K562 (cell line): ENCODE measurements around the gene CCDC27. TPM values are rescaled to one million over a fixed set of nuclear protein-coding genes. Genes with fewer than 3 reads are reported as not detected.
A peak's percentile ranks its signal among the peaks of the same experiment; 100 is the strongest.

Source experiments
- E2F6 ChIP-seq, 2 experiments: IDR thresholded peaks; 2 replicates each; pipeline ENCODE4 v1.6.1; 2011; ENCODE audit warnings: borderline replicate concordance in 1 of 2, control low read depth in 1 of 2, low read depth in 1 of 2, low read length in 1 of 2, mild to moderate bottlenecking in 1 of 2, mixed read lengths in 1 of 2, moderate library complexity in 1 of 2; ENCODE audit not compliant: insufficient read depth in 1 of 2, insufficient read length in 1 of 2, poor library complexity in 1 of 2, severe bottlenecking in 1 of 2; ENCODE audit errors: extremely low read depth in 1 of 2
- FOXM1 ChIP-seq, 2 experiments: fragments of 450-650 bp in 1 of 2; sonication (generic) in 1 of 2; formaldehyde crosslinking in 1 of 2; IDR thresholded peaks; 2 replicates each; pipeline versions ENCODE4 v1.6.1 to v1.9.0; 2017 to 2022; ENCODE audit warnings: low read depth in 2 of 2, mild to moderate bottlenecking in 2 of 2, missing genetic modification reagents in 1 of 2, moderate library complexity in 1 of 2
- LCOR ChIP-seq: sonication (generic); formaldehyde crosslinking; IDR thresholded peaks from 2 replicates; pipeline ENCODE4 v1.8.0; 2022; ENCODE audit warnings: mild to moderate bottlenecking, missing genetic modification reagents
- MYC ChIP-seq, 2 experiments: fragments of 250-450 bp in 1 of 2; sonication (Bioruptor Pico) in 1 of 2; IDR thresholded peaks; 2 replicates each; pipeline versions ENCODE4 v1.5.1 to v1.6.1; 2012 to 2021; ENCODE audit warnings: low read depth in 2 of 2, borderline replicate concordance in 1 of 2, improper control_type of control experiment in 1 of 2, low read length in 1 of 2, mild to moderate bottlenecking in 1 of 2, moderate library complexity in 1 of 2
- NFIC ChIP-seq: fragments of 450-650 bp; IDR thresholded peaks from 2 replicates; pipeline ENCODE4 v1.6.1; 2017; ENCODE audit warnings: mild to moderate bottlenecking, inconsistent platforms
- NONO ChIP-seq, 2 experiments: fragments of 200-400 bp in 1 of 2; fragments of 450-650 bp in 1 of 2; formaldehyde crosslinking in 1 of 2; IDR thresholded peaks; 2 replicates each; pipeline ENCODE4 v1.6.1; 2017; ENCODE audit warnings: low read depth in 2 of 2, mild to moderate bottlenecking in 2 of 2, moderate library complexity in 2 of 2, low read length in 1 of 2
- PCBP1 ChIP-seq: fragments of 200-400 bp; formaldehyde crosslinking; IDR thresholded peaks from 2 replicates; pipeline ENCODE4 v1.6.1; 2018; ENCODE audit warnings: mild to moderate bottlenecking, low read depth, low read length; ENCODE audit not compliant: poor library complexity, severe bottlenecking
- ZNF592 ChIP-seq: fragments of 450-650 bp; IDR thresholded peaks from 2 replicates; pipeline ENCODE4 v1.6.1; 2017; ENCODE audit warnings: antibody characterized with exemption, mild to moderate bottlenecking
- polyA plus RNA-seq, 8 experiments: library from polyadenylated mRNA; depleted of rRNA in 4 of 8; stranded (reverse) in 5 of 8; unstranded in 3 of 8; fragments of >200 nt; fragmentation: Nextera tagmentation in 2 of 8; fragmentation: Illumina TruSeq in 1 of 8; extraction: Ambion mirVana in 2 of 8; extraction: Trizol in 1 of 8; gene quantifications; 2 replicates each; pipeline versions ENCODE4 v1.2.1 to v1.2.3, GENCODE V29; 2011 to 2014; ENCODE audit warnings: inconsistent platforms in 1 of 8, missing spikeins in 1 of 8
- total RNA-seq, 7 experiments: library from RNA; depleted of rRNA in 6 of 7; stranded (reverse); fragments of >200 nt in 6 of 7; fragmentation: Illumina TruSeq in 2 of 7; extraction: Trizol in 2 of 7; gene quantifications; 2 replicates each; pipeline versions ENCODE4 v1.2.1 to v1.2.3, GENCODE V29; 2011 to 2021; ENCODE audit warnings: low replicate concordance in 1 of 7
- TF ChIP-seq, protein P1 (sequence below): IDR thresholded peaks from 2 replicates; pipeline ENCODE4 v1.6.1; 2014; ENCODE audit warnings: antibody characterized with exemption
- TF ChIP-seq, protein P2 (sequence below): sonication (generic); formaldehyde crosslinking; IDR thresholded peaks from 2 replicates; pipeline ENCODE4 v1.4.0; 2020; ENCODE audit warnings: mild to moderate bottlenecking, missing genetic modification reagents
- TF ChIP-seq, protein P3 (sequence below): IDR thresholded peaks from 2 replicates; pipeline ENCODE4 v1.6.1; 2011; ENCODE audit warnings: borderline replicate concordance, low read depth, mild to moderate bottlenecking, moderate library complexity, low read length; ENCODE audit not compliant: insufficient read depth, poor library complexity, severe bottlenecking

Gene CCDC27
- total and polyA plus RNA-seq, 9 of the 15 experiments (the other 6 are each of a cell fraction or from before 2014, with no cell fraction given): 0.01 to 0.04 TPM; not detected in 7

GRCh38 chr1:3771108-3772026 lies 19.1 kb downstream of the CCDC27 start (continued):
- TF ChIP-seq ZNF592: peak; percentile 42; the same call in 1 of the 2 replicates
- TF ChIP-seq NFIC: peak; percentile 27; the same call in 1 of the 2 replicates
- peak in 1 of 2 experiments; percentile 31 for TF ChIP-seq E2F6 (IDR thresholded peaks at IDR 0.05; ENCODE audit: borderline replicate concordance in 1 of 2, extremely low read depth in 1 of 2, insufficient read depth in 1 of 2, insufficient read length in 1 of 2, low read depth in 1 of 2, low read length in 1 of 2, poor library complexity in 1 of 2, severe bottlenecking in 1 of 2)
- TF ChIP-seq LCOR (CRISPR knock-in tag): no peak
- TF ChIP-seq PCBP1: peak; percentile 3
- TF ChIP-seq FOXM1 (IDR thresholded peaks at IDR 0.05; ENCODE audit: low read depth): no peak
- peak; percentile 80; the same call in 1 of the 2 replicates for TF ChIP-seq FOXM1 (CRISPR knock-in tag; IDR thresholded peaks at IDR 0.05; ENCODE audit: low read depth)
- TF ChIP-seq NONO (IDR thresholded peaks at IDR 0.05; ENCODE audit: low read depth in 2 of 2, low read length in 1 of 2): 0 out of 4 replicates have a peak, but pooled peaks of 1 of the 2 experiments have one; percentile 43
- TF ChIP-seq, protein P1, sequence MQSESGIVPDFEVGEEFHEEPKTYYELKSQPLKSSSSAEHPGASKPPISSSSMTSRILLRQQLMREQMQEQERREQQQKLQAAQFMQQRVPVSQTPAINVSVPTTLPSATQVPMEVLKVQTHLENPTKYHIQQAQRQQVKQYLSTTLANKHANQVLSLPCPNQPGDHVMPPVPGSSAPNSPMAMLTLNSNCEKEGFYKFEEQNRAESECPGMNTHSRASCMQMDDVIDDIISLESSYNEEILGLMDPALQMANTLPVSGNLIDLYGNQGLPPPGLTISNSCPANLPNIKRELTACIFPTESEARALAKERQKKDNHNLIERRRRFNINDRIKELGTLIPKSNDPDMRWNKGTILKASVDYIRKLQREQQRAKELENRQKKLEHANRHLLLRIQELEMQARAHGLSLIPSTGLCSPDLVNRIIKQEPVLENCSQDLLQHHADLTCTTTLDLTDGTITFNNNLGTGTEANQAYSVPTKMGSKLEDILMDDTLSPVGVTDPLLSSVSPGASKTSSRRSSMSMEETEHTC: no peak
- TF ChIP-seq, protein P2, sequence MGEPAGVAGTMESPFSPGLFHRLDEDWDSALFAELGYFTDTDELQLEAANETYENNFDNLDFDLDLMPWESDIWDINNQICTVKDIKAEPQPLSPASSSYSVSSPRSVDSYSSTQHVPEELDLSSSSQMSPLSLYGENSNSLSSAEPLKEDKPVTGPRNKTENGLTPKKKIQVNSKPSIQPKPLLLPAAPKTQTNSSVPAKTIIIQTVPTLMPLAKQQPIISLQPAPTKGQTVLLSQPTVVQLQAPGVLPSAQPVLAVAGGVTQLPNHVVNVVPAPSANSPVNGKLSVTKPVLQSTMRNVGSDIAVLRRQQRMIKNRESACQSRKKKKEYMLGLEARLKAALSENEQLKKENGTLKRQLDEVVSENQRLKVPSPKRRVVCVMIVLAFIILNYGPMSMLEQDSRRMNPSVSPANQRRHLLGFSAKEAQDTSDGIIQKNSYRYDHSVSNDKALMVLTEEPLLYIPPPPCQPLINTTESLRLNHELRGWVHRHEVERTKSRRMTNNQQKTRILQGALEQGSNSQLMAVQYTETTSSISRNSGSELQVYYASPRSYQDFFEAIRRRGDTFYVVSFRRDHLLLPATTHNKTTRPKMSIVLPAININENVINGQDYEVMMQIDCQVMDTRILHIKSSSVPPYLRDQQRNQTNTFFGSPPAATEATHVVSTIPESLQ (CRISPR knock-in tag): peak; percentile 39; the same call in 1 of the 2 replicates
- TF ChIP-seq MYC (IDR thresholded peaks at IDR 0.05; ENCODE audit: low read depth, low read length): no peak
- peak; percentile 80; the same call in 1 of the 2 replicates for TF ChIP-seq MYC (CRISPR knock-in tag; IDR thresholded peaks at IDR 0.05; ENCODE audit: borderline replicate concordance, low read depth)
- TF ChIP-seq, protein P3, sequence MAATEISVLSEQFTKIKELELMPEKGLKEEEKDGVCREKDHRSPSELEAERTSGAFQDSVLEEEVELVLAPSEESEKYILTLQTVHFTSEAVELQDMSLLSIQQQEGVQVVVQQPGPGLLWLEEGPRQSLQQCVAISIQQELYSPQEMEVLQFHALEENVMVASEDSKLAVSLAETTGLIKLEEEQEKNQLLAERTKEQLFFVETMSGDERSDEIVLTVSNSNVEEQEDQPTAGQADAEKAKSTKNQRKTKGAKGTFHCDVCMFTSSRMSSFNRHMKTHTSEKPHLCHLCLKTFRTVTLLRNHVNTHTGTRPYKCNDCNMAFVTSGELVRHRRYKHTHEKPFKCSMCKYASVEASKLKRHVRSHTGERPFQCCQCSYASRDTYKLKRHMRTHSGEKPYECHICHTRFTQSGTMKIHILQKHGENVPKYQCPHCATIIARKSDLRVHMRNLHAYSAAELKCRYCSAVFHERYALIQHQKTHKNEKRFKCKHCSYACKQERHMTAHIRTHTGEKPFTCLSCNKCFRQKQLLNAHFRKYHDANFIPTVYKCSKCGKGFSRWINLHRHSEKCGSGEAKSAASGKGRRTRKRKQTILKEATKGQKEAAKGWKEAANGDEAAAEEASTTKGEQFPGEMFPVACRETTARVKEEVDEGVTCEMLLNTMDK: peak; percentile 6
